A673 (cell line): ENCODE measurements around the gene FAM167B. TPM values are rescaled to one million over a fixed set of nuclear protein-coding genes. Genes with fewer than 3 reads are reported as not detected.

Experiments
- Bru-seq: library from RNA; stranded (reverse); fragments of 400-500 nt; gene quantifications from one replicate; lab custom pipeline; 2021; lab: Mats Ljungman, UMichigan
- BruChase-seq, 2 experiments: library from RNA; stranded (reverse); fragments of 400-500 nt; gene quantifications; one replicate each; lab custom pipeline; 2021; lab: Mats Ljungman, UMichigan
- BruUV-seq: library from RNA; stranded (reverse); fragments of 400-500 nt; replicated peaks from 2 replicates; lab custom pipeline; 2021; lab: Mats Ljungman, UMichigan
- CTCF ChIA-PET: fragments of 300-600 bp; sonication (Branson Sonifier 250); formaldehyde crosslinking; loops from one replicate; lab custom pipeline; 2022; ENCODE audit warnings: antibody characterized with exemption; lab: Charles Lee
- POLR2A ChIA-PET: fragments of 300-600 bp; sonication (Branson Sonifier 250); formaldehyde crosslinking; loops from one replicate; lab custom pipeline; 2022; ENCODE audit warnings: antibody characterized with exemption; ENCODE audit not compliant: low non-redundant PET; lab: Charles Lee
- DNase-seq: peaks from one replicate; pipeline ENCODE4 v3.0.0-alpha.2; 2015; ENCODE audit warnings: low spot score
- H3K27ac ChIP-seq: fragments of 200-600 bp; sonication (generic); 2 replicates; pipeline ENCODE4 v1.5.1; 2016; ENCODE audit warnings: mixed run types, low read depth, mild to moderate bottlenecking, mixed read lengths, antibody characterized with exemption, low read length; ENCODE audit not compliant: poor library complexity, severe bottlenecking
- H3K27me3 ChIP-seq: fragments of 200-600 bp; sonication (generic); replicated peaks from 2 replicates; pipeline ENCODE4 v1.6.1; 2017; ENCODE audit warnings: mixed run types, low read depth, mild to moderate bottlenecking, mixed read lengths, antibody characterized with exemption, low read length; ENCODE audit not compliant: insufficient read depth, poor library complexity
- H3K36me3 ChIP-seq: fragments of 200-600 bp; sonication (generic); 2 replicates; pipeline ENCODE4 v1.6.1; 2016; ENCODE audit warnings: mixed run types, mild to moderate bottlenecking, mixed read lengths, antibody characterized with exemption, low read length; ENCODE audit not compliant: insufficient read depth, poor library complexity, severe bottlenecking
- H3K4me1 ChIP-seq: fragments of 200-600 bp; sonication (generic); 2 replicates; pipeline ENCODE4 v1.6.1; 2017; ENCODE audit warnings: mixed run types, mild to moderate bottlenecking, mixed read lengths, antibody characterized with exemption, low read length; ENCODE audit not compliant: insufficient read depth, poor library complexity, severe bottlenecking
- H3K4me3 ChIP-seq: fragments of 200-600 bp; sonication (generic); 2 replicates; pipeline ENCODE4 v1.5.1; 2016; ENCODE audit warnings: low read depth, mixed run types, mild to moderate bottlenecking, mixed read lengths, low read length; ENCODE audit not compliant: poor library complexity, severe bottlenecking
- H3K9me3 ChIP-seq: fragments of 200-600 bp; sonication (generic); 2 replicates; pipeline ENCODE4 v1.6.1; 2016; ENCODE audit warnings: mixed run types, low read depth, mild to moderate bottlenecking, mixed read lengths, antibody characterized with exemption, low read length; ENCODE audit not compliant: poor library complexity, severe bottlenecking
- CTCF ChIP-seq: fragments of 300-800, 200-600 bp; sonication (generic); conservative IDR thresholded peaks from 2 replicates; pipeline ENCODE4 v1.5.1; 2017; ENCODE audit warnings: low read depth, mild to moderate bottlenecking, antibody characterized with exemption, low read length, moderate library complexity, mixed read lengths
- EZH2 ChIP-seq: fragments of 200-600 bp; sonication (generic); IDR thresholded peaks from 2 replicates; pipeline ENCODE4 v1.6.1; 2017; ENCODE audit warnings: borderline replicate concordance, low read depth, mild to moderate bottlenecking, mixed read lengths, antibody characterized with exemption, low read length; ENCODE audit not compliant: poor library complexity, severe bottlenecking
- intact Hi-C: fragments of 100-400 bp; cut with micrococcal nuclease; formaldehyde crosslinking; loops from one replicate; pipeline ENCODE4 v1.10.0; 2022; ENCODE audit not compliant: unreplicated experiment
- long read RNA-seq: library from polyadenylated mRNA; stranded (forward); transcript quantifications from one replicate; pipeline ENCODE4 v2.0.0, GENCODE V29; 2022
- total RNA-seq: library from RNA; stranded (reverse); gene quantifications from 2 replicates; pipeline ENCODE4 v1.2.3, GENCODE V29; 2021

Gene FAM167B
- total RNA-seq, result 0.35 TPM in 1 of 2 replicates, not detected in the other
- not detected for Bru-seq, nascent RNA
- BruChase-seq, experiment 1, labeled RNA remaining after a 2-hour chase, result not detected
- percentile 20 among the genes with signal in this experiment for BruChase-seq, experiment 2, labeled RNA remaining after a 6-hour chase
- long read RNA-seq, result 0 reads

GRCh38 chr1:32246888-32247273 lies at the start of gene FAM167B:
TSS of gene FAM167B (plus strand) at chr1:32247222. CDS start at chr1:32247422, 200 bp downstream.
- TF ChIP-seq CTCF (no peak), EZH2 (no peak)
- Histone ChIP-seq H3K4me1 (peaks cover 4% of the 10 kb centered on the region), H3K27ac (no peak within 1 kb of the TSS), H3K27me3 (no peaks in the 10 kb centered on the region), H3K4me3 (no peak within 1 kb of the TSS), H3K9me3 (no peaks in the 10 kb centered on the region), H3K36me3 (no peaks in the 10 kb centered on the region)
- BruUV-seq, result no TSS peak
- intact Hi-C loops, result no loop called here
- ChIA-PET CTCF (no interaction called here), POLR2A (no interaction called here)
- no peak for DNase-seq

DNA sequence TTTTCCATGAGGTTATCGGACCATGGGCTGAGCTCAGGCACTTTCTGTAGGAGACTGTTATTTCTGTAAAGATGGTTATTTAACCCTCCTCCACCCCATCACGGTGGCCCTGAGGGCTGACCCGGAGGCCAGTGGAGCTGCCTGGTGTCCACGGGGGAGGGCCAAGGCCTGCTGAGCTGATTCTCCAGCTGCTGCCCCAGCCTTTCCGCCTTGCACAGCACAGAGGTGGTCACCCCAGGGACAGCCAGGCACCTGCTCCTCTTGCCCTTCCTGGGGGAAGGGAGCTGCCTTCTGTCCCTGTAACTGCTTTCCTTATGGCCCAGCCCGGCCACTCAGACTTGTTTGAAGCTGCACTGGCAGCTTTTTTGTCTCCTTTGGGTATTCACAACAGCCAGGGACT lies 49.2 kb upstream of the FAM167B start:
- Histone ChIP-seq H3K4me1 (peaks cover 14% of the 10 kb centered on the region), H3K9me3 (no peaks in the 10 kb centered on the region), H3K4me3 (no peak overlapping the region), H3K27me3 (no peaks in the 10 kb centered on the region), H3K27ac (no peak overlapping the region), H3K36me3 (peaks cover 44% of the 10 kb centered on the region)
- POLR2A ChIA-PET, result no interaction called here
- no peak for DNase-seq
- intact Hi-C loops, result no loop called here
- no TSS peak for BruUV-seq
- CTCF ChIA-PET, result no interaction called here
- no peak for TF ChIP-seq EZH2
- TF ChIP-seq CTCF, result no peak

DNA sequence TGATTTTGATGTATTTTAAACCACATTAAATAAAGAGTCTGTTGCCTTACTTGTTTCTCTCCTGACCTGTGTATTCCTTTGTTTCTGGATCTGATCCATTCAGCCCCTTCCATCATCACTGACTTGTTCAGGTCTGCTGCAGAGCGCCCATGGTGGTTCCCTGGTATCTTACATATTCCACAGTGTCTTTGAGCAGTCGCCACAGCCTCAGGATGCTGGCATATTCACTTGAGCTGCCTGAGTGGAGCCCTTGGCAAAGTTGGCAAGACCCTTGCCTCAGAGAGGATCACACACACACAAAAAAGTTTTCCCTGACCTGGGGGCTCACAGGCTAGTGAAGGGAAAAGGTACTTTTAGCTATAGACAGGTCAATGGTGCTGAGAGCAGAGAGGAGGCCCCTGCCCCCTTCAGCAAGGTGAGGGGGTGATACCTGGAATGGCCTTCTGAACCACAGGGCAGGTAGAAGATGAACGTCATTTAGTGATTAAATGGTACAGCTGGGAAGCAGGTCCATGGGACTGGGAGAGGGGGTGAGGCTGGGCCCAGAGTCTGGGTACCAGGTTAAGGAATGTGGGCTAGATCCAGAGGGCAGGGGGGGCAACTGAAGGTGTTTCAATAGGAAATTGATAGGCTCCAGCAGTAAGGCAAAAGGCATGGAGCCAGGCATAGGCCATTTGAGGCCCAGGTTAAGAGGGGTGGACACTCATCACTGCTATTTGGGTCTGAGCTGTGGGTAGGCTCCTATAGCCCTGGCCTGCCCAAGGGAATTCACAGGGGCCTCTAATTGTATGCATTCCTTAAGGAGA lies 48.6 kb upstream of the FAM167B start:
- no peak for TF ChIP-seq CTCF
- TF ChIP-seq EZH2, result no peak
- no peak for DNase-seq
- Histone ChIP-seq H3K9me3 (no peaks in the 10 kb centered on the region), H3K4me3 (no peak overlapping the region), H3K27me3 (no peaks in the 10 kb centered on the region), H3K4me1 (peaks cover 14% of the 10 kb centered on the region), H3K36me3 (peaks cover 38% of the 10 kb centered on the region), H3K27ac (no peak overlapping the region)
- no TSS peak for BruUV-seq
- intact Hi-C loops, result no loop called here
- CTCF ChIA-PET, result no interaction called here
- POLR2A ChIA-PET, result no interaction called here
